ENCODE results near the gene LCT.
A peak's percentile ranks its signal among the peaks of the same experiment; 100 is the strongest.

The LCT gene

GRCh38 chr2:135755573-135755972, 81.4 kb downstream of the LCT start:
- Histone ChIP-seq H3K27ac (ENCODE audit: low read depth, low read length) (no peak overlapping the region), H3K4me2 (ENCODE audit: low read depth, low read length, poor library complexity, severe bottlenecking) (no peak overlapping the region), H2AFZ (ENCODE audit: low read depth, low read length, severe bottlenecking) (no peak overlapping the region), H3K9me3 (ENCODE audit: insufficient read depth, low read length) (peaks cover 10% of the 10 kb centered on the region; the same call in 1 of the 2 replicates), H3K9ac (ENCODE audit: low read length) (no peak overlapping the region), H4K20me1 (ENCODE audit: low read depth, low read length) (no peaks in the 10 kb centered on the region), H3K36me3 (ENCODE audit: low read length) (peaks cover 61% of the 10 kb centered on the region), H3K9me2 (replicated peaks; ENCODE audit: insufficient read depth, low read length) (no peaks in the 10 kb centered on the region), H3K4me3 (ENCODE audit: insufficient read depth, low read length, poor library complexity, severe bottlenecking) (no peak overlapping the region), H3K27me3 (ENCODE audit: low read length) (no peaks in the 10 kb centered on the region), H3K79me2 (ENCODE audit: insufficient read depth, low read length) (no peaks in the 10 kb centered on the region), H3F3A (ENCODE audit: insufficient read depth) (0 out of 2 replicates have a peak, but pooled peaks cover 3% of the 10 kb centered on the region)
- TF ChIP-seq CTCF (IDR thresholded peaks at IDR 0.05; ENCODE audit: insufficient read depth, low read length, poor library complexity, severe bottlenecking), result no peak
- TF ChIP-seq EZH2phosphoT487 (conservative IDR thresholded peaks at IDR 0.05; ENCODE audit: low read length), result no peak

DNA sequence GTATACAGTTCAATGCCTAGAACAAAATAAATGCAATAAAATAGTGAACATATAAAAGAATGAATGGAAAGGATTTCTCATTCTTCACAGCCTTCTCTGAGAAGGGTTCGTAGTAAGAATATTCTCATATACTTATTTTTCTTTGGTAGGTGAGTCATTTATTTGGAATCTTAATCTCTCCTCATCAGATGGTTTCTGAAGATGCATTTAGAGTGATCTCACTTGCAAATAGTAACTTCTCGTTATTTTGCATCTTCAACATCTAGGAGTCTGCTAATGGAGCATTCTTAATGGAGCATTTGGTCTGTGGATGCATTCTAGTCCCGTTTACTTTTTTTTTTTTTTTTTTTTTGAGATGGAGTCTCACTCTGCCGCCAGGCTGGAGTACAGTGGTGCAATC, 91.4 kb downstream of the LCT start:
- H3K79me2 ChIP-seq (ENCODE audit: insufficient read depth, low read length), result peaks cover 59% of the 10 kb centered on the region
- H3K9me2 ChIP-seq (replicated peaks; ENCODE audit: insufficient read depth, low read length), result no peaks in the 10 kb centered on the region
- H3K27me3 ChIP-seq (ENCODE audit: low read length), result no peaks in the 10 kb centered on the region
- H3K36me3 ChIP-seq (ENCODE audit: low read length), result peaks cover 9% of the 10 kb centered on the region; the same call in 1 of the 2 replicates
- no peak for TF ChIP-seq EZH2phosphoT487 (conservative IDR thresholded peaks at IDR 0.05; ENCODE audit: low read length)
- no peak for TF ChIP-seq CTCF (IDR thresholded peaks at IDR 0.05; ENCODE audit: insufficient read depth, low read length, poor library complexity, severe bottlenecking)
- no peaks in the 10 kb centered on the region; the same call in 1 of the 2 replicates for H3F3A ChIP-seq (ENCODE audit: insufficient read depth)
- H3K9ac ChIP-seq (ENCODE audit: low read length), result no peak overlapping the region
- H3K4me3 ChIP-seq (ENCODE audit: insufficient read depth, low read length, poor library complexity, severe bottlenecking), result no peak overlapping the region
- H3K27ac ChIP-seq (ENCODE audit: low read depth, low read length), result no peak overlapping the region
- no peak overlapping the region for H3K4me2 ChIP-seq (ENCODE audit: low read depth, low read length, poor library complexity, severe bottlenecking)
- H3K9me3 ChIP-seq (ENCODE audit: insufficient read depth, low read length), result no peaks in the 10 kb centered on the region
- peaks cover 20% of the 10 kb centered on the region for H4K20me1 ChIP-seq (ENCODE audit: low read depth, low read length)
- no peak overlapping the region for H2AFZ ChIP-seq (ENCODE audit: low read depth, low read length, severe bottlenecking)

DNA sequence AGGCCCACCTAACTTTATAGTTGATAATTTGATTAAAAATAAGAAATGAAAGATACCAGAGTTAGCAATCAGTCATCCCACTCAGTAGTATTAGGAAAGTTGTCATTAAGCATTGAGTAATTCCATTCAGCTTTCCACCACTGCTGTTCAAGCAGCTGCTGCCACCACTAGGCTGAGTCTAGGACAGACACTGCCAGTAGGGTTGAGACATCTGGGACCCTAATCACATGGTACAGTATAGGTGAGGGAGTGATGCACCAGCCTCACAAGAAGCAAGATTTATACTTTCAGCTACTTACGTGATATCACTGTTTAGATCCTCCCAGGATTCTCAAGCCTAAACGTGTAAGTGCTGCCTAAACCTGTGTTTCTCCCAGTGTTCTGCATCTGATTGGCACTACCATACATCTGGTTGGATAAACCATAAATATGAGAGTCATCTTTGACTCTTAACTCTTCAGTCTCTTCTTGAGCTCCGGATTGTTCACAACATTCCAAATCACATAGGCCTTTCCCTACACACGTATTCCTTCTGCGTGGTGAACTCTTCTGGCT, 92.1 kb downstream of the LCT start:
- TF ChIP-seq CTCF (IDR thresholded peaks at IDR 0.05; ENCODE audit: insufficient read depth, low read length, poor library complexity, severe bottlenecking) (peak; percentile 25), EZH2phosphoT487 (conservative IDR thresholded peaks at IDR 0.05; ENCODE audit: low read length) (no peak)
- Histone ChIP-seq H3K79me2 (ENCODE audit: insufficient read depth, low read length) (peaks cover 59% of the 10 kb centered on the region), H3K27ac (ENCODE audit: low read depth, low read length) (no peak overlapping the region), H4K20me1 (ENCODE audit: low read depth, low read length) (peaks cover 20% of the 10 kb centered on the region), H3K9me2 (replicated peaks; ENCODE audit: insufficient read depth, low read length) (no peaks in the 10 kb centered on the region), H3K36me3 (ENCODE audit: low read length) (peaks cover 8% of the 10 kb centered on the region; the same call in 1 of the 2 replicates), H3F3A (ENCODE audit: insufficient read depth) (no peaks in the 10 kb centered on the region; the same call in 1 of the 2 replicates), H3K27me3 (ENCODE audit: low read length) (no peaks in the 10 kb centered on the region), H3K9me3 (ENCODE audit: insufficient read depth, low read length) (no peaks in the 10 kb centered on the region), H2AFZ (ENCODE audit: low read depth, low read length, severe bottlenecking) (no peak overlapping the region), H3K4me3 (ENCODE audit: insufficient read depth, low read length, poor library complexity, severe bottlenecking) (no peak overlapping the region), H3K9ac (ENCODE audit: low read length) (no peak overlapping the region), H3K4me2 (ENCODE audit: low read depth, low read length, poor library complexity, severe bottlenecking) (peak overlapping the region; percentile 77)

All from SU-DHL-6 (cell line).